BJ (cell line): ENCODE results near the gene DUSP11. TPM values are rescaled to one million over a fixed set of nuclear protein-coding genes. Genes with fewer than 3 reads are reported as not detected.

ENCODE experiments used
- CTCF ChIA-PET: fragments of 350-600 bp; formaldehyde crosslinking; extraction: SDS; loops from one replicate; lab custom pipeline; 2021; ENCODE audit warnings: antibody characterized with exemption, inconsistent platforms; lab: Yijun Ruan, JAX
- POLR2A ChIA-PET: fragments of 300-600 bp; sonication (Branson Sonifier 250); formaldehyde crosslinking; extraction: SDS; loops from one replicate; lab custom pipeline; 2021; ENCODE audit warnings: antibody characterized with exemption; lab: Charles Lee
- DNase-seq: peaks from one replicate; pipeline ENCODE4 v3.0.0-alpha.2; 2011; ENCODE audit warnings: low read depth
- H3K27me3 ChIP-seq: 2 replicates; pipeline ENCODE4 v1.6.0; 2011; ENCODE audit warnings: low read length; ENCODE audit not compliant: control insufficient read depth, insufficient read depth
- H3K36me3 ChIP-seq: 2 replicates; pipeline ENCODE4 v1.5.1; 2011; ENCODE audit warnings: low read length; ENCODE audit not compliant: control insufficient read depth, insufficient read depth
- H3K4me3 ChIP-seq: 2 replicates; pipeline ENCODE4 v1.5.1; 2011; ENCODE audit warnings: low read depth, mild to moderate bottlenecking, control low read depth, low read length
- CTCF ChIP-seq: IDR thresholded peaks from 2 replicates; pipeline ENCODE4 v1.5.1; 2011; ENCODE audit warnings: low read depth, mild to moderate bottlenecking, control low read depth, inconsistent platforms, low read length, moderate library complexity; ENCODE audit not compliant: insufficient read depth
- polyA plus RNA-seq: library from polyadenylated mRNA; depleted of rRNA; stranded (reverse); fragments of >200 nt; gene quantifications from 2 replicates; pipeline ENCODE4 v1.2.3, GENCODE V29; 2011

The DUSP11 gene
- polyA plus RNA-seq, 1 experiment, result 19.7 TPM

GRCh38 chr2:73776381-73776780, 3.5 kb downstream of the DUSP11 start:
- ChIA-PET CTCF (no interaction called here), POLR2A (no interaction called here)
- H3K27me3 ChIP-seq, result no peaks in the 10 kb centered on the region
- no peak for DNase-seq
- no peak for TF ChIP-seq CTCF
- no peak overlapping the region for H3K4me3 ChIP-seq
- peaks cover 3% of the 10 kb centered on the region; the same call in 1 of the 2 replicates for H3K36me3 ChIP-seq

- DNase-seq, result no peak
- CTCF ChIA-PET, result no interaction called here
- H3K27me3 ChIP-seq, result no peaks in the 10 kb centered on the region
- no peak overlapping the region for H3K4me3 ChIP-seq
- POLR2A ChIA-PET, result no interaction called here
- no peak for TF ChIP-seq CTCF
- H3K36me3 ChIP-seq, result peaks cover 3% of the 10 kb centered on the region; the same call in 1 of the 2 replicates
These were observed 7.1 kb downstream of the DUSP11 start for GRCh38 chr2:73772819-73773218.

GRCh38 chr2:73770725-73771124, 9.2 kb downstream of the DUSP11 start:
- no peak overlapping the region for H3K4me3 ChIP-seq
- CTCF ChIA-PET, result no interaction called here
- no peaks in the 10 kb centered on the region for H3K27me3 ChIP-seq
- POLR2A ChIA-PET, result no interaction called here
- H3K36me3 ChIP-seq, result peaks cover 3% of the 10 kb centered on the region
- DNase-seq, result no peak
- TF ChIP-seq CTCF, result no peak

- no peaks in the 10 kb centered on the region for H3K27me3 ChIP-seq
- CTCF ChIA-PET, result no interaction called here
- POLR2A ChIA-PET, result no interaction called here
- peaks cover 8% of the 10 kb centered on the region for H3K36me3 ChIP-seq
- H3K4me3 ChIP-seq, result no peak overlapping the region
- no peak for DNase-seq
- TF ChIP-seq CTCF, result no peak
These were observed 12.9 kb downstream of the DUSP11 start for GRCh38 chr2:73766994-73767393.

- no peak for TF ChIP-seq CTCF
- Histone ChIP-seq H3K4me3 (no peak overlapping the region), H3K27me3 (no peaks in the 10 kb centered on the region), H3K36me3 (peaks cover 8% of the 10 kb centered on the region)
- CTCF ChIA-PET, result no interaction called here
- POLR2A ChIA-PET, result no interaction called here
- no peak for DNase-seq
These were observed 13.6 kb downstream of the DUSP11 start for GRCh38 chr2:73766349-73766748.
